Measurements from ENCODE around the gene TBC1D4.
A peak's percentile ranks its signal among the peaks of the same experiment; 100 is the strongest.

TBC1D4 gene

GRCh38 chr13:75402787-75403186, 79.2 kb downstream of the TBC1D4 start:
- peaks cover 16% of the 10 kb centered on the region for H3K9me3 ChIP-seq (ENCODE audit: control insufficient read depth, low read length)

GRCh38 chr13:75400775-75401174, 81.2 kb downstream of the TBC1D4 start:
- H3K27me3 ChIP-seq (ENCODE audit: control insufficient read depth in 1 of 2, insufficient read depth in 1 of 2, low read length in 2 of 2), result no peaks in the 10 kb centered on the region
- H3K79me1 ChIP-seq (replicated peaks; ENCODE audit: low read length, poor library complexity, severe bottlenecking), result peaks cover 9% of the 10 kb centered on the region
- H3K14ac ChIP-seq (ENCODE audit: low read length in 2 of 2), result no peak overlapping the region
- no peak overlapping the region for H2BK15ac ChIP-seq (ENCODE audit: low read depth, poor library complexity, severe bottlenecking)
- 100% methylated on average over 1 of the region's 1 CpG for WGBS
- H2BK12ac ChIP-seq (ENCODE audit: low read length in 2 of 2), result no peak overlapping the region
- no peak overlapping the region for H2AFZ ChIP-seq (ENCODE audit: low read depth, low read length)
- H4K8ac ChIP-seq (ENCODE audit: low read length), result no peak overlapping the region
- no peak overlapping the region for H2AK5ac ChIP-seq (ENCODE audit: low read length, severe bottlenecking)
- H3K18ac ChIP-seq (ENCODE audit: low read depth in 1 of 2, low read length in 2 of 2), result no peak overlapping the region
- H3K9me3 ChIP-seq (ENCODE audit: control insufficient read depth, low read length), result peaks cover 16% of the 10 kb centered on the region
- no peak overlapping the region for H3K4me3 ChIP-seq (ENCODE audit: insufficient read depth in 1 of 2, low read depth in 1 of 2, low read length in 2 of 2)
- H3K23ac ChIP-seq (ENCODE audit: low read length in 2 of 2), result no peak overlapping the region
- H2BK5ac ChIP-seq (ENCODE audit: low read depth, low read length, poor library complexity, severe bottlenecking), result no peak overlapping the region
- DNase-seq, result no peak
- no peaks in the 10 kb centered on the region for H3K36me3 ChIP-seq (ENCODE audit: control insufficient read depth in 1 of 2, insufficient read depth in 2 of 2, low read depth in 1 of 2, low read length in 2 of 2)
- H4K91ac ChIP-seq (ENCODE audit: low read length), result no peak overlapping the region
- no peak overlapping the region for H3K4me2 ChIP-seq (ENCODE audit: low read length, poor library complexity, severe bottlenecking)
- H3K9ac ChIP-seq (ENCODE audit: low read length), result no peak overlapping the region
- H3K4me1 ChIP-seq (ENCODE audit: control insufficient read depth, insufficient read depth, low read depth, low read length), result peaks cover 5% of the 10 kb centered on the region
- no peak overlapping the region for H3K4ac ChIP-seq (ENCODE audit: low read depth in 1 of 2, low read length in 2 of 2)
- H3K27ac ChIP-seq (ENCODE audit: low read length, poor library complexity, severe bottlenecking), result no peak overlapping the region
- H2BK120ac ChIP-seq (ENCODE audit: low read depth, low read length), result no peak overlapping the region

More at GRCh38 chr13:75402787-75403186, 79.2 kb downstream of the TBC1D4 start:
- no peak for DNase-seq
- Histone ChIP-seq H4K8ac (ENCODE audit: low read length) (no peak overlapping the region), H2BK12ac (ENCODE audit: low read length in 2 of 2) (peak overlapping the region in 1 of 2 experiments; percentile 10), H3K14ac (ENCODE audit: low read length in 2 of 2) (peak overlapping the region in 1 of 2 experiments; percentile 7), H3K36me3 (ENCODE audit: control insufficient read depth in 1 of 2, insufficient read depth in 2 of 2, low read depth in 1 of 2, low read length in 2 of 2) (no peaks in the 10 kb centered on the region), H3K27me3 (ENCODE audit: control insufficient read depth in 1 of 2, insufficient read depth in 1 of 2, low read length in 2 of 2) (no peaks in the 10 kb centered on the region), H2AFZ (ENCODE audit: low read depth, low read length) (no peak overlapping the region), H3K18ac (ENCODE audit: low read depth in 1 of 2, low read length in 2 of 2) (peak overlapping the region in 1 of 2 experiments; percentile 34), H2AK5ac (ENCODE audit: low read length, severe bottlenecking) (no peak overlapping the region), H3K9ac (ENCODE audit: low read length) (no peak overlapping the region), H2BK5ac (ENCODE audit: low read depth, low read length, poor library complexity, severe bottlenecking) (no peak overlapping the region), H2BK15ac (ENCODE audit: low read depth, poor library complexity, severe bottlenecking) (no peak overlapping the region), H3K23ac (ENCODE audit: low read length in 2 of 2) (no peak overlapping the region), H3K4me2 (ENCODE audit: low read length, poor library complexity, severe bottlenecking) (peak overlapping the region; percentile 47), H3K4me3 (ENCODE audit: insufficient read depth in 1 of 2, low read depth in 1 of 2, low read length in 2 of 2) (no peak overlapping the region), H3K4me1 (ENCODE audit: control insufficient read depth, insufficient read depth, low read depth, low read length) (peaks cover 5% of the 10 kb centered on the region), H2BK120ac (ENCODE audit: low read depth, low read length) (no peak overlapping the region), H4K91ac (ENCODE audit: low read length) (no peak overlapping the region), H3K4ac (ENCODE audit: low read depth in 1 of 2, low read length in 2 of 2) (peak overlapping the region in 1 of 2 experiments; percentile 49), H3K79me1 (replicated peaks; ENCODE audit: low read length, poor library complexity, severe bottlenecking) (peaks cover 16% of the 10 kb centered on the region), H3K27ac (ENCODE audit: low read length, poor library complexity, severe bottlenecking) (peak overlapping the region; percentile 34)
- WGBS, result 7% methylated on average over 2 of the region's 2 CpGs

- Histone ChIP-seq H3K4me3 (ENCODE audit: insufficient read depth in 1 of 2, low read depth in 1 of 2, low read length in 2 of 2) (no peak overlapping the region), H3K18ac (ENCODE audit: low read depth in 1 of 2, low read length in 2 of 2) (no peak overlapping the region), H3K4me2 (ENCODE audit: low read length, poor library complexity, severe bottlenecking) (no peak overlapping the region), H2BK5ac (ENCODE audit: low read depth, low read length, poor library complexity, severe bottlenecking) (no peak overlapping the region), H2BK15ac (ENCODE audit: low read depth, poor library complexity, severe bottlenecking) (no peak overlapping the region), H3K36me3 (ENCODE audit: control insufficient read depth in 1 of 2, insufficient read depth in 2 of 2, low read depth in 1 of 2, low read length in 2 of 2) (no peaks in the 10 kb centered on the region), H3K14ac (ENCODE audit: low read length in 2 of 2) (no peak overlapping the region), H2BK12ac (ENCODE audit: low read length in 2 of 2) (no peak overlapping the region), H3K23ac (ENCODE audit: low read length in 2 of 2) (no peak overlapping the region), H3K27ac (ENCODE audit: low read length, poor library complexity, severe bottlenecking) (no peak overlapping the region), H2AK5ac (ENCODE audit: low read length, severe bottlenecking) (no peak overlapping the region), H3K27me3 (ENCODE audit: control insufficient read depth in 1 of 2, insufficient read depth in 1 of 2, low read length in 2 of 2) (no peaks in the 10 kb centered on the region), H3K9ac (ENCODE audit: low read length) (no peak overlapping the region), H3K79me1 (replicated peaks; ENCODE audit: low read length, poor library complexity, severe bottlenecking) (peaks cover 9% of the 10 kb centered on the region), H2AFZ (ENCODE audit: low read depth, low read length) (no peak overlapping the region), H4K91ac (ENCODE audit: low read length) (no peak overlapping the region), H3K9me3 (ENCODE audit: control insufficient read depth, low read length) (peaks cover 16% of the 10 kb centered on the region), H3K4ac (ENCODE audit: low read depth in 1 of 2, low read length in 2 of 2) (no peak overlapping the region), H3K4me1 (ENCODE audit: control insufficient read depth, insufficient read depth, low read depth, low read length) (peaks cover 5% of the 10 kb centered on the region), H4K8ac (ENCODE audit: low read length) (no peak overlapping the region), H2BK120ac (ENCODE audit: low read depth, low read length) (no peak overlapping the region)
- WGBS, result 77% methylated on average over 2 of the region's 2 CpGs
- DNase-seq, result no peak
Observed at GRCh38 chr13:75399879-75400217, 82.1 kb downstream of the TBC1D4 start.

- Histone ChIP-seq H3K4me1 (ENCODE audit: control insufficient read depth, insufficient read depth, low read depth, low read length) (peaks cover 5% of the 10 kb centered on the region), H4K8ac (ENCODE audit: low read length) (no peak overlapping the region), H2BK12ac (ENCODE audit: low read length in 2 of 2) (no peak overlapping the region), H3K79me1 (replicated peaks; ENCODE audit: low read length, poor library complexity, severe bottlenecking) (peaks cover 9% of the 10 kb centered on the region), H2BK5ac (ENCODE audit: low read depth, low read length, poor library complexity, severe bottlenecking) (no peak overlapping the region), H2AFZ (ENCODE audit: low read depth, low read length) (no peak overlapping the region), H2BK15ac (ENCODE audit: low read depth, poor library complexity, severe bottlenecking) (no peak overlapping the region), H3K23ac (ENCODE audit: low read length in 2 of 2) (no peak overlapping the region), H3K9me3 (ENCODE audit: control insufficient read depth, low read length) (peaks cover 16% of the 10 kb centered on the region), H3K4ac (ENCODE audit: low read depth in 1 of 2, low read length in 2 of 2) (no peak overlapping the region), H3K4me2 (ENCODE audit: low read length, poor library complexity, severe bottlenecking) (no peak overlapping the region), H3K27ac (ENCODE audit: low read length, poor library complexity, severe bottlenecking) (no peak overlapping the region), H2AK5ac (ENCODE audit: low read length, severe bottlenecking) (no peak overlapping the region), H3K36me3 (ENCODE audit: control insufficient read depth in 1 of 2, insufficient read depth in 2 of 2, low read depth in 1 of 2, low read length in 2 of 2) (no peaks in the 10 kb centered on the region), H3K18ac (ENCODE audit: low read depth in 1 of 2, low read length in 2 of 2) (no peak overlapping the region), H3K9ac (ENCODE audit: low read length) (no peak overlapping the region), H3K27me3 (ENCODE audit: control insufficient read depth in 1 of 2, insufficient read depth in 1 of 2, low read length in 2 of 2) (no peaks in the 10 kb centered on the region), H3K14ac (ENCODE audit: low read length in 2 of 2) (no peak overlapping the region), H3K4me3 (ENCODE audit: insufficient read depth in 1 of 2, low read depth in 1 of 2, low read length in 2 of 2) (no peak overlapping the region), H4K91ac (ENCODE audit: low read length) (no peak overlapping the region), H2BK120ac (ENCODE audit: low read depth, low read length) (no peak overlapping the region)
- WGBS, result 88% methylated on average over 2 of the region's 2 CpGs
- DNase-seq, result no peak
Observed at GRCh38 chr13:75399168-75399878, 82.6 kb downstream of the TBC1D4 start.
